ENCODE measurements around the gene CACNA2D2.

GRCh38 chr3:50351323-50351697 lies 152.1 kb downstream of the CACNA2D2 start:
- no peak for TF ChIP-seq EP300 (IDR thresholded peaks at IDR 0.05)
- TF ChIP-seq POLR2A (IDR thresholded peaks at IDR 0.05), result no peak
- TF ChIP-seq CTCF (IDR thresholded peaks at IDR 0.05), result no peak
- TF ChIP-seq POLR2AphosphoS5 (IDR thresholded peaks at IDR 0.05), result no peak
